Measurements from ENCODE around the gene STUM.

- TF ChIP-seq CTCF (IDR thresholded peaks at IDR 0.05) (no peak), POLR2A (IDR thresholded peaks at IDR 0.05) (no peak)
Measured at GRCh38 chr1:226643611-226644540, 95.3 kb downstream of the STUM start.

Measured in right lobe of liver (tissue), 4 donors.